Loucy (cell line): ENCODE data around the gene TLX2.
A peak's percentile ranks its signal among the peaks of the same experiment; 100 is the strongest.

ENCODE experiments used
- H2AFZ ChIP-seq: fragments of 200-600 bp; sonication (generic); 2 replicates; pipeline ENCODE4 v1.6.0; 2016; ENCODE audit warnings: antibody characterized with exemption, mild to moderate bottlenecking, low read length, moderate library complexity
- H3F3A ChIP-seq: fragments of 200-600 bp; 2 replicates; pipeline ENCODE4 v1.6.0; 2016; ENCODE audit warnings: antibody characterized with exemption, low read depth, mild to moderate bottlenecking
- H3K27me3 ChIP-seq: fragments of 200-600 bp; sonication (generic); 2 replicates; pipeline ENCODE4 v1.6.1; 2014; ENCODE audit warnings: low read length, mild to moderate bottlenecking; ENCODE audit not compliant: insufficient read depth, poor library complexity, severe bottlenecking
- H3K36me3 ChIP-seq: fragments of 200-600 bp; sonication (generic); 2 replicates; pipeline ENCODE4 v1.6.1; 2016; ENCODE audit warnings: low read length; ENCODE audit not compliant: insufficient read depth
- H3K4me1 ChIP-seq: fragments of 200-600 bp; sonication (generic); 2 replicates; pipeline ENCODE4 v1.5.1; 2014; ENCODE audit warnings: low read length, mild to moderate bottlenecking; ENCODE audit not compliant: insufficient read depth, poor library complexity, severe bottlenecking
- H3K4me2 ChIP-seq: fragments of 200-600 bp; sonication (generic); 2 replicates; pipeline ENCODE4 v1.6.0; 2014; ENCODE audit warnings: antibody characterized with exemption, low read length, low read depth, mild to moderate bottlenecking; ENCODE audit not compliant: poor library complexity, severe bottlenecking
- H3K4me3 ChIP-seq: fragments of 200-600 bp; sonication (generic); 2 replicates; pipeline ENCODE4 v1.5.1; 2014; ENCODE audit warnings: low read length, mild to moderate bottlenecking, mixed read lengths; ENCODE audit not compliant: poor library complexity, severe bottlenecking
- H3K79me2 ChIP-seq: fragments of 200-600 bp; sonication (generic); 2 replicates; pipeline ENCODE4 v1.6.1; 2014; ENCODE audit warnings: low read length; ENCODE audit not compliant: insufficient read depth
- H3K9ac ChIP-seq: fragments of 200-600 bp; sonication (generic); 2 replicates; pipeline ENCODE4 v1.6.0; 2014; ENCODE audit warnings: mild to moderate bottlenecking, low read depth, low read length, moderate library complexity; ENCODE audit not compliant: poor library complexity, severe bottlenecking
- H3K9me2 ChIP-seq: fragments of 200-600 bp; sonication (generic); replicated peaks from 2 replicates; pipeline ENCODE4 v1.6.1; 2016; ENCODE audit warnings: low read depth, low read length, mixed read lengths
- H3K9me3 ChIP-seq: fragments of 200-600 bp; sonication (generic); 2 replicates; pipeline ENCODE4 v1.6.1; 2014; ENCODE audit warnings: mild to moderate bottlenecking, antibody characterized with exemption, low read length, low read depth; ENCODE audit not compliant: insufficient read depth
- H4K20me1 ChIP-seq: fragments of 200-600 bp; sonication (generic); 2 replicates; pipeline ENCODE4 v1.6.0; 2014; ENCODE audit warnings: antibody characterized with exemption, low read length, mild to moderate bottlenecking; ENCODE audit not compliant: insufficient read depth, poor library complexity, severe bottlenecking
- EZH2phosphoT487 ChIP-seq: fragments of 200-600 bp; IDR thresholded peaks from 2 replicates; pipeline ENCODE4 v1.6.1; 2018; ENCODE audit warnings: antibody characterized with exemption, mild to moderate bottlenecking, moderate library complexity, borderline replicate concordance
- TF ChIP-seq, protein P1 (sequence below): fragments of 200-600 bp; sonication (generic); conservative IDR thresholded peaks from 2 replicates; pipeline ENCODE4 v1.5.1; 2014; ENCODE audit warnings: mild to moderate bottlenecking, antibody characterized with exemption, low read length

Gene TLX2

DNA sequence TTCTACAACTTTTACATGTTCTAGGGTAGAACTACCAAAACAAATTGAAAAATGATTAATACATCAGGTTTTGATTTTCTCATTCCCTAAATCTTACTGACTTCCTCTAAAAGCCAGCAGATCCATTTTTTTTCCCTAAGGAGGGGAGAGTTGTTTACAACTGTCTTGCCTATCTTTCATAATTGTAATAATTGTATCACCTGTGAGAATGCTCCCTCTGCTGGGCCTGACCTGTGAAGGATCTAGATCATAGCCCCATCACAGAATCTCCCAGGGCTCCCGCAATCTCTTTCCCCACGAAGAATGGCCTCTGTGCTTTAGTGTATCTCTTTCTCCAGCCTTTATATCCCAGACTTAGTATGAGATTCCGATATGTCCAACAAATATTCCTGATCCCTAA, 30.4 kb downstream of the TLX2 start:
- H3K4me2 ChIP-seq: no peak overlapping the region
- H3K9me2 ChIP-seq: no peaks in the 10 kb centered on the region
- H3K9me3 ChIP-seq: no peaks in the 10 kb centered on the region
- H3K36me3 ChIP-seq: no peaks in the 10 kb centered on the region
- H4K20me1 ChIP-seq: no peaks in the 10 kb centered on the region
- H3K9ac ChIP-seq: no peak overlapping the region
- no peak overlapping the region for H2AFZ ChIP-seq
- H3K4me3 ChIP-seq: no peak overlapping the region
- no peaks in the 10 kb centered on the region for H3K27me3 ChIP-seq
- no peaks in the 10 kb centered on the region for H3F3A ChIP-seq
- no peaks in the 10 kb centered on the region for H3K79me2 ChIP-seq
- TF ChIP-seq EZH2phosphoT487: no peak
- TF ChIP-seq, protein P1, sequence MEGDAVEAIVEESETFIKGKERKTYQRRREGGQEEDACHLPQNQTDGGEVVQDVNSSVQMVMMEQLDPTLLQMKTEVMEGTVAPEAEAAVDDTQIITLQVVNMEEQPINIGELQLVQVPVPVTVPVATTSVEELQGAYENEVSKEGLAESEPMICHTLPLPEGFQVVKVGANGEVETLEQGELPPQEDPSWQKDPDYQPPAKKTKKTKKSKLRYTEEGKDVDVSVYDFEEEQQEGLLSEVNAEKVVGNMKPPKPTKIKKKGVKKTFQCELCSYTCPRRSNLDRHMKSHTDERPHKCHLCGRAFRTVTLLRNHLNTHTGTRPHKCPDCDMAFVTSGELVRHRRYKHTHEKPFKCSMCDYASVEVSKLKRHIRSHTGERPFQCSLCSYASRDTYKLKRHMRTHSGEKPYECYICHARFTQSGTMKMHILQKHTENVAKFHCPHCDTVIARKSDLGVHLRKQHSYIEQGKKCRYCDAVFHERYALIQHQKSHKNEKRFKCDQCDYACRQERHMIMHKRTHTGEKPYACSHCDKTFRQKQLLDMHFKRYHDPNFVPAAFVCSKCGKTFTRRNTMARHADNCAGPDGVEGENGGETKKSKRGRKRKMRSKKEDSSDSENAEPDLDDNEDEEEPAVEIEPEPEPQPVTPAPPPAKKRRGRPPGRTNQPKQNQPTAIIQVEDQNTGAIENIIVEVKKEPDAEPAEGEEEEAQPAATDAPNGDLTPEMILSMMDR: peak; percentile 52
- no peaks in the 10 kb centered on the region for H3K4me1 ChIP-seq

DNA sequence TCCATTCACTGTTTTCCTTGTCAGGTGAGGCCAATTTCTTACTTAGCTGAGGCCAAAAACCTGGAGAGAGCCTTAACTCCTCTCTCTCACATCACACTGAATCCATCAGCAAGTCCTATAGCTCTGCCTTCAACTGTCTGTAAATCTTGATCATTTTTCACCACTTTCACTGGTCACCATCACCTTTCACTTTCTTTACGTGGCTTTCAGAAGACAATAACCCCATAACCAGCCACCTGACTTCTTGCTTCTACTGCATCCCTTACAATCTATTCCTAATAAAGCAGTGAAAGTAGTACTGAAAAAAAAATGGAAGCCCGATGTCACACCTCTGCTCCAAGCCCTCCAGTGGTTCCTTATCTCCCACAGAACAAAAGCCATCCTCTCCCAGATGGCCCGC, 31.8 kb downstream of the TLX2 start:
- no peaks in the 10 kb centered on the region for H3K4me1 ChIP-seq
- H3F3A ChIP-seq: no peaks in the 10 kb centered on the region
- no peak overlapping the region for H2AFZ ChIP-seq
- H3K9me2 ChIP-seq: no peaks in the 10 kb centered on the region
- no peak overlapping the region for H3K4me2 ChIP-seq
- H3K36me3 ChIP-seq: no peaks in the 10 kb centered on the region
- H3K79me2 ChIP-seq: no peaks in the 10 kb centered on the region
- no peak overlapping the region for H3K9ac ChIP-seq
- H4K20me1 ChIP-seq: no peaks in the 10 kb centered on the region
- no peak overlapping the region for H3K4me3 ChIP-seq
- H3K9me3 ChIP-seq: no peaks in the 10 kb centered on the region
- no peak for TF ChIP-seq EZH2phosphoT487
- TF ChIP-seq, protein P1: no peak
- no peaks in the 10 kb centered on the region for H3K27me3 ChIP-seq

DNA sequence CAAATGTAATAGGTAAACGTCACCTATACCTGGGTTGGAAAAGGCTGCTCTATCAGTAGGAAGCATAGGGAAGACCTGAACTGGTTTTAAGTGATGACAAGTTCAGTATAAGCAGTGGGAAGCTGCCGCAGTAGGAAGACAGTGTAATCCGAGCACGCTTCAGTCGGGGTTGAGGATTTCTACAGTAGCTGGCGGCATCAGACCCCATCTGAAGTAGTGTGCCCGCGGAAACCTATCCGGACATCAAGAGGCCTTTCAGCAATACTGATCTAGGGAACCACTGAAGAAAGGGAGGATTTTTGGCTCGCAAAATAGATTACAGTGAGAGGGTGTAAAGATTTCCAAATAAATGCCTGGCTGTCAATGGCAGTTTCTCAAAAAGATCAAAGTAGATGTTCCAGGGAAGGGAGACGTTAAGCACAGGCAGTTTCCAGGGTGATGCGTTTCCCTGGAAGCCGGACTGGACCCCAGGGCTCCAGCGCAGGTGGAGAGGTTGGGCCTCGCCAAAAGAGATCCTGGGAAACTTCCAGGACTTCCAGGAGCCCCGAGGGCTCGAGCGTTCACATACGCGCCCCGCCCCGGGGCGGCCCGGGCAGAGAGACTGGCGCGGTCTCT, 34.1 kb downstream of the TLX2 start:
- Histone ChIP-seq H3K9me3 (no peaks in the 10 kb centered on the region), H3K4me2 (no peak overlapping the region), H3K9me2 (no peaks in the 10 kb centered on the region), H3K4me3 (no peak overlapping the region), H2AFZ (no peak overlapping the region), H4K20me1 (no peaks in the 10 kb centered on the region), H3K9ac (no peak overlapping the region), H3K27me3 (no peaks in the 10 kb centered on the region), H3K4me1 (peaks cover 8% of the 10 kb centered on the region), H3K79me2 (no peaks in the 10 kb centered on the region), H3K36me3 (no peaks in the 10 kb centered on the region), H3F3A (no peaks in the 10 kb centered on the region)
- TF ChIP-seq, protein P1: no peak
- no peak for TF ChIP-seq EZH2phosphoT487
